Uterus (tissue), 4 donors: ENCODE data around the gene MX1. TPM values are rescaled to one million over a fixed set of nuclear protein-coding genes. Genes with fewer than 3 reads are reported as not detected.

Experiments
- DNase-seq, 2 donors: peaks; one replicate each; pipeline ENCODE4 v3.0.0-alpha.2; 2019 to 2020
- H3K27ac ChIP-seq, 2 donors: fragments of 200-600 bp; sonication (generic); 1 replicate in 1 of 2; 2 replicates in 1 of 2; pipeline ENCODE4 v1.5.1; 2016 to 2018
- H3K27me3 ChIP-seq, 2 donors: fragments of 200-600 bp; sonication (generic); one replicate each; pipeline ENCODE4 v1.5.1; 2018 to 2019; ENCODE audit warnings: control low read depth in 1 of 2
- H3K36me3 ChIP-seq, 2 donors: fragments of 200-600 bp; sonication (generic); one replicate each; pipeline ENCODE4 v1.5.1; 2019; ENCODE audit warnings: control low read depth in 1 of 2
- H3K4me1 ChIP-seq, 2 donors: fragments of 200-600 bp; sonication (generic); one replicate each; pipeline ENCODE4 v1.5.1; 2018 to 2019; ENCODE audit warnings: control low read depth in 1 of 2
- H3K4me3 ChIP-seq, 2 donors: fragments of 200-600 bp; sonication (generic); 1 replicate in 1 of 2; 2 replicates in 1 of 2; pipeline ENCODE4 v1.5.1; 2018 to 2019; ENCODE audit warnings: mild to moderate bottlenecking in 1 of 2
- H3K9me3 ChIP-seq, 2 donors: fragments of 200-600 bp; sonication (generic); one replicate each; pipeline ENCODE4 v1.5.1; 2019; ENCODE audit warnings: control low read depth in 1 of 2
- CTCF ChIP-seq, 4 experiments: fragments of 200-600 bp in 2 of 4; fragments of 450-650 bp in 2 of 4; sonication (generic) in 2 of 4; IDR thresholded peaks; one replicate each; pipeline ENCODE4 v1.5.1; 2016 to 2019; ENCODE audit warnings: antibody characterized with exemption in 4 of 4, mild to moderate bottlenecking in 2 of 4, moderate library complexity in 1 of 4
- POLR2A ChIP-seq, 2 donors: fragments of 450-650 bp; IDR thresholded peaks; one replicate each; pipeline ENCODE4 v1.6.1; 2016; ENCODE audit warnings: antibody characterized with exemption in 2 of 2, mild to moderate bottlenecking in 1 of 2, moderate library complexity in 1 of 2
- intact Hi-C: fragments of 100-400 bp; cut with DNase I; formaldehyde crosslinking; loops from one replicate; pipeline ENCODE4 v1.15.1; 2023; ENCODE audit warnings: low total_unique reads
- total RNA-seq, 4 donors: library from RNA; depleted of rRNA in 3 of 4; stranded (reverse); fragments of >200 nt in 3 of 4; gene quantifications; one replicate each; pipeline versions ENCODE4 v1.1.0 to v1.2.4, GENCODE V29; 2014 to 2023
- donor health status: DM: yes; HTN: yes; CAD: no.

MX1 gene
- total RNA-seq, 4 donors from 2014 or later: 23.5 to 96.3 (median 33.4) TPM

DNA sequence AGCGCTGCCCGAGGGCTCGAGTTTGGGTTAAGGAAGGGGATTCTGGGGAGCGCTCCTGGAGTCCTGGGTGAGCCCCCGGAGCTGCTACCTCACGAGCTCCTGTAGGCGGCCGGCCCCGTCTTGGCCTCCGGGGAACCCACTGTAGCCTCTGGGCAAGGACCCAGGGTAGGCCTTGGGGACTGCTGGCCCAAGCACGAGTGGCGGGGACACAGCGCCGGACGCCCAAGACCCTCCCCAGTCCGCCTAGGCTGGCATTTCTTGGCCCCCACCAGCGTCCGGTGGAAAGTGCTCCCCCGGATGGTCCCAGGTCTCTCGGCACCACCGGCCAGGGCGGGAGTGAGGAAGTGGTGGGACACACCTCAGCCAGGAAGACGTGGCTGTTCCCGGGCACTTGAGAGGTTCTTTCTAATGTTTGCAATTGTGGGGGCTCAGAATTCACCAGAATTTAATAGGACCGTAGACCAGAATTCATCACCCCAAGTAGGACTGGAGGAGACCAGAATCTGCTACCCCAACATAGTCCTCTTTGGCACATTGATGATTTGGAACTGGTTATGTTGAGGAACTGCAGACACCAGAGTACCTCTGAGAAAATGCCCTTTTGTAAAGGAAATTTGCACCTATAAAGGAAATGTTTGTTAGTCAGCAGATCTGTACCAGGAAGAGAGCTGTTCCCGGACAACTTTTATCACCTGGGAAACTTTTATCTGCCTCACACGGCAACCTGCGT is 82.5 kb downstream of the MX1 start:
- Histone ChIP-seq H3K27me3 (peaks cover 0 to 3% of the 10 kb centered on the region in 2 donors), H3K9me3 (no peaks in the 10 kb centered on the region), H3K4me1 (no peaks in the 10 kb centered on the region), H3K4me3 (no peak overlapping the region), H3K27ac (no peak overlapping the region), H3K36me3 (no peaks in the 10 kb centered on the region)
- TF ChIP-seq POLR2A (IDR thresholded peaks at IDR 0.05): no peak
- no peak for TF ChIP-seq CTCF (IDR thresholded peaks at IDR 0.05)
- intact Hi-C loops: no loop called here
- DNase-seq: no peak

Other genes with a start within 250 kb of the MX1 start
- 1 to 10 TPM in 1 of 4 donors, not detected in 3; 5.1 TPM for gene FAM3B, start 109.4 kb upstream of the MX1 start, total RNA-seq
- 10 to 100 TPM in 1 of 4 donors, 1 to 10 TPM in 2, under 1 TPM in 1; 0.29 to 19.0 (median 8.2) TPM for gene MX2, start 64.2 kb upstream of the MX1 start, total RNA-seq
- gene TMPRSS2, start 81.9 kb downstream of the MX1 start, total RNA-seq: 1 to 10 TPM in 1 of 4 donors, under 1 TPM in 1, not detected in 2; 0.26 to 1.5 TPM